IMR-90 (cell line): ENCODE measurements around the gene MCTP1. TPM values are rescaled to one million over a fixed set of nuclear protein-coding genes. Genes with fewer than 3 reads are reported as not detected.

Experiments
- ATAC-seq: fragments of 200-7000 bp; cut with Tn5 transposase; 2 replicates; pipeline ENCODE4 v1.9.1; 2020; ENCODE audit warnings: low read depth, mild to moderate bottlenecking, moderate library complexity
- BruUV-seq: library from RNA; stranded (reverse); fragments of 400-500 nt; replicated peaks from 2 replicates; lab custom pipeline; 2021; lab: Mats Ljungman, UMichigan
- CTCF ChIA-PET: fragments of 300-600 bp; formaldehyde crosslinking; extraction: SDS; loops from one replicate; lab custom pipeline; 2021; ENCODE audit warnings: antibody characterized with exemption; lab: Yijun Ruan, JAX
- POLR2A ChIA-PET: fragments of 300-600 bp; sonication (Branson Sonifier 250); formaldehyde crosslinking; loops from one replicate; lab custom pipeline; 2022; ENCODE audit warnings: antibody characterized with exemption; ENCODE audit not compliant: unreplicated experiment; lab: Charles Lee
- DNase-seq: peaks from one replicate; pipeline ENCODE4 v3.0.0; 2013
- H2AFZ ChIP-seq: replicated peaks from 2 replicates; pipeline ENCODE3; 2013; ENCODE audit warnings: low read length, mild to moderate bottlenecking; ENCODE audit not compliant: poor library complexity
- H2AK5ac ChIP-seq: 2 replicates; pipeline ENCODE4 v1.6.1; 2013; ENCODE audit warnings: low read depth, low read length, inconsistent platforms
- H2AK9ac ChIP-seq: replicated peaks from 2 replicates; pipeline ENCODE3; 2013; ENCODE audit warnings: mild to moderate bottlenecking, low read depth, low read length, moderate library complexity; ENCODE audit not compliant: poor library complexity
- H2BK120ac ChIP-seq: 2 replicates; pipeline ENCODE4 v1.6.1; 2013; ENCODE audit warnings: low read depth, low read length, inconsistent platforms
- H2BK15ac ChIP-seq: 3 replicates; pipeline ENCODE4 v1.6.1; 2013; ENCODE audit warnings: low read depth, low read length, inconsistent platforms
- H2BK20ac ChIP-seq: 2 replicates; pipeline ENCODE4 v1.6.1; 2013; ENCODE audit warnings: low read depth, mild to moderate bottlenecking, inconsistent platforms, low read length, moderate library complexity
- H2BK5ac ChIP-seq: 2 replicates; pipeline ENCODE4 v1.6.1; 2013; ENCODE audit warnings: mild to moderate bottlenecking, low read depth, low read length, inconsistent platforms; ENCODE audit not compliant: poor library complexity, severe bottlenecking
- H3K14ac ChIP-seq: replicated peaks from 2 replicates; pipeline ENCODE4 v1.6.1; 2013; ENCODE audit warnings: low read depth, low read length, inconsistent platforms
- H3K18ac ChIP-seq: 2 replicates; pipeline ENCODE4 v1.6.1; 2013; ENCODE audit warnings: low read depth, low read length, control low read depth
- H3K23ac ChIP-seq: 2 replicates; pipeline ENCODE4 v1.6.1; 2013; ENCODE audit warnings: low read depth, low read length, inconsistent platforms
- H3K27ac ChIP-seq: 2 replicates; pipeline ENCODE4 v1.5.1; 2013; ENCODE audit warnings: mild to moderate bottlenecking, control low read depth, low read length; ENCODE audit not compliant: insufficient read depth
- H3K27me3 ChIP-seq: 2 replicates; pipeline ENCODE4 v1.6.1; 2013; ENCODE audit warnings: low read length; ENCODE audit not compliant: control insufficient read depth, insufficient read depth
- H3K36me3 ChIP-seq: 2 replicates; pipeline ENCODE4 v1.6.1; 2013; ENCODE audit warnings: low read length, mixed read lengths; ENCODE audit not compliant: control insufficient read depth, insufficient read depth
- H3K4ac ChIP-seq: 2 replicates; pipeline ENCODE4 v1.6.1; 2013; ENCODE audit warnings: low read depth, low read length, inconsistent platforms
- H3K4me1 ChIP-seq: 2 replicates; pipeline ENCODE4 v1.6.1; 2013; ENCODE audit warnings: low read length, mixed read lengths; ENCODE audit not compliant: control insufficient read depth, insufficient read depth
- H3K4me2 ChIP-seq: 2 replicates; pipeline ENCODE4 v1.6.1; 2013; ENCODE audit warnings: low read depth, mild to moderate bottlenecking, control low read depth, low read length, moderate library complexity
- H3K4me3 ChIP-seq: 2 replicates; pipeline ENCODE4 v1.5.1; 2013; ENCODE audit warnings: low read depth, mild to moderate bottlenecking, control low read depth, low read length, moderate library complexity; ENCODE audit not compliant: insufficient read depth
- H3K56ac ChIP-seq: 2 replicates; pipeline ENCODE4 v1.6.1; 2013; ENCODE audit warnings: low read length, inconsistent platforms; ENCODE audit not compliant: insufficient read depth; ENCODE audit errors: extremely low read depth
- H3K79me1 ChIP-seq, 2 experiments: 2 replicates each; pipeline ENCODE4 v1.6.1; 2013; ENCODE audit warnings: low read length in 2 of 2, inconsistent platforms in 1 of 2, low read depth in 1 of 2
- H3K9ac ChIP-seq: 2 replicates; pipeline ENCODE4 v1.6.1; 2013; ENCODE audit warnings: low read depth, low read length, control low read depth
- H3K9me1 ChIP-seq: 2 replicates; pipeline ENCODE4 v1.6.1; 2013; ENCODE audit warnings: low read length, inconsistent platforms; ENCODE audit not compliant: insufficient read depth
- H3K9me3 ChIP-seq: 2 replicates; pipeline ENCODE4 v1.6.1; 2013; ENCODE audit warnings: low read length; ENCODE audit not compliant: control insufficient read depth, insufficient read depth
- H4K20me1 ChIP-seq: 2 replicates; pipeline ENCODE4 v1.6.1; 2013; ENCODE audit warnings: low read length, inconsistent platforms; ENCODE audit not compliant: insufficient read depth
- H4K5ac ChIP-seq: 2 replicates; pipeline ENCODE4 v1.6.1; 2013; ENCODE audit warnings: mild to moderate bottlenecking, low read depth, low read length, control low read depth
- H4K8ac ChIP-seq, 2 experiments: 2 replicates each; pipeline ENCODE4 v1.6.1; 2013; ENCODE audit warnings: low read depth in 2 of 2, low read length in 2 of 2, control low read depth in 1 of 2, inconsistent platforms in 1 of 2
- H4K91ac ChIP-seq: 2 replicates; pipeline ENCODE4 v1.6.1; 2013; ENCODE audit warnings: low read depth, low read length, inconsistent platforms; ENCODE audit not compliant: insufficient read depth
- BHLHE40 ChIP-seq: fragments of 150-350 bp; IDR thresholded peaks from 2 replicates; pipeline ENCODE4 v1.6.1; 2016; ENCODE audit warnings: mild to moderate bottlenecking, low read depth, low read length
- CEBPB ChIP-seq: IDR thresholded peaks from 2 replicates; pipeline ENCODE4 v1.6.1; 2012; ENCODE audit warnings: low read depth, low read length, improper control_type of control experiment
- CHD1 ChIP-seq: IDR thresholded peaks from 2 replicates; pipeline ENCODE4 v1.6.1; 2012; ENCODE audit warnings: low read depth, low read length, improper control_type of control experiment
- FOS ChIP-seq: fragments of 150-350 bp; IDR thresholded peaks from 2 replicates; pipeline ENCODE4 v1.6.1; 2016; ENCODE audit warnings: low read depth, low read length
- MAFK ChIP-seq: IDR thresholded peaks from 2 replicates; pipeline ENCODE4 v1.6.1; 2012; ENCODE audit warnings: low read depth, low read length, improper control_type of control experiment
- MAZ ChIP-seq: IDR thresholded peaks from 2 replicates; pipeline ENCODE4 v1.6.1; 2012; ENCODE audit warnings: low read depth, mild to moderate bottlenecking, low read length, improper control_type of control experiment, moderate library complexity, borderline replicate concordance
- MXI1 ChIP-seq: IDR thresholded peaks from 2 replicates; pipeline ENCODE4 v1.6.1; 2012; ENCODE audit warnings: low read depth, mild to moderate bottlenecking, low read length, moderate library complexity, borderline replicate concordance
- NFE2L2 ChIP-seq: fragments of 150-350 bp; IDR thresholded peaks from 2 replicates; pipeline ENCODE4 v1.6.1; 2016; ENCODE audit warnings: low read depth, mild to moderate bottlenecking, low read length
- POLR2A ChIP-seq: IDR thresholded peaks from 2 replicates; pipeline ENCODE4 v1.6.1; 2012; ENCODE audit warnings: mild to moderate bottlenecking, low read depth, low read length
- RAD21 ChIP-seq: IDR thresholded peaks from 2 replicates; pipeline ENCODE4 v1.6.1; 2012; ENCODE audit warnings: low read length, improper control_type of control experiment
- RCOR1 ChIP-seq: IDR thresholded peaks from 2 replicates; pipeline ENCODE4 v1.6.1; 2012; ENCODE audit warnings: mild to moderate bottlenecking, low read length, improper control_type of control experiment; ENCODE audit not compliant: insufficient replicate concordance
- RFX5 ChIP-seq: IDR thresholded peaks from 2 replicates; pipeline ENCODE4 v1.8.0; 2012; ENCODE audit warnings: low read depth, mild to moderate bottlenecking, low read length, moderate library complexity
- SMC3 ChIP-seq: fragments of 150-350 bp; IDR thresholded peaks from 2 replicates; pipeline ENCODE4 v1.6.1; 2016; ENCODE audit warnings: low read depth, mild to moderate bottlenecking, antibody characterized with exemption, low read length, moderate library complexity
- WGBS, 2 experiments: methylation state at CpG; one replicate each; pipeline versions ENCODE4 v1.1.5 to v1.1.7; 2013; ENCODE audit warnings: missing lambda C conversion rate in 2 of 2; ENCODE audit not compliant: insufficient read length in 1 of 2; ENCODE audit errors: extremely low coverage in 2 of 2; 5-methylcytosine and 5-hydroxymethylcytosine counted together
- dilution Hi-C: fragments of 300-500 bp; cut with HindIII; formaldehyde crosslinking; loops from one replicate; pipeline ENCODE4 v1.14.3; 2018; ENCODE audit warnings: low sequenced_read_pairs; ENCODE audit not compliant: unreplicated experiment
- in situ Hi-C: fragments of 300-500 bp; cut with MboI; formaldehyde crosslinking; loops from 3 replicates; pipeline ENCODE4 v1.14.3; 2019; ENCODE audit warnings: low sequenced_read_pairs, inconsistent platforms, mixed read lengths
- intact Hi-C: fragments of 100-400 bp; cut with micrococcal nuclease; formaldehyde crosslinking; loops from 2 replicates; pipeline ENCODE4 v1.10.0; 2022
- polyA plus RNA-seq, 3 experiments: library from polyadenylated mRNA; depleted of rRNA; stranded (reverse); fragments of >200 nt; gene quantifications; 2 replicates each; pipeline ENCODE4 v1.2.3, GENCODE V29; 2012; ENCODE audit warnings: low replicate concordance in 1 of 3
- total RNA-seq: library from RNA; depleted of rRNA; stranded (reverse); fragments of >200 nt; gene quantifications from 2 replicates; pipeline ENCODE4 v1.2.3, GENCODE V29; 2012
- TF ChIP-seq, protein P1 (sequence below): fragments of 150-350 bp; IDR thresholded peaks from 2 replicates; pipeline ENCODE4 v1.6.1; 2017; ENCODE audit warnings: mild to moderate bottlenecking, antibody characterized with exemption, low read length, low read depth
- TF ChIP-seq, protein P2 (sequence below): conservative IDR thresholded peaks from 2 replicates; pipeline ENCODE4 v1.5.1; 2012; ENCODE audit warnings: mild to moderate bottlenecking, low read depth, low read length, improper control_type of control experiment
- TF ChIP-seq, protein P3 (sequence below): fragments of 150-350 bp; IDR thresholded peaks from 2 replicates; pipeline ENCODE4 v1.6.1; 2016; ENCODE audit warnings: low read depth, mild to moderate bottlenecking, low read length, moderate library complexity, borderline replicate concordance

Gene MCTP1
- total and polyA plus RNA-seq, 2 of the 4 experiments (the other 2 are of a cell fraction) = 0.21 TPM; not detected in 1

DNA sequence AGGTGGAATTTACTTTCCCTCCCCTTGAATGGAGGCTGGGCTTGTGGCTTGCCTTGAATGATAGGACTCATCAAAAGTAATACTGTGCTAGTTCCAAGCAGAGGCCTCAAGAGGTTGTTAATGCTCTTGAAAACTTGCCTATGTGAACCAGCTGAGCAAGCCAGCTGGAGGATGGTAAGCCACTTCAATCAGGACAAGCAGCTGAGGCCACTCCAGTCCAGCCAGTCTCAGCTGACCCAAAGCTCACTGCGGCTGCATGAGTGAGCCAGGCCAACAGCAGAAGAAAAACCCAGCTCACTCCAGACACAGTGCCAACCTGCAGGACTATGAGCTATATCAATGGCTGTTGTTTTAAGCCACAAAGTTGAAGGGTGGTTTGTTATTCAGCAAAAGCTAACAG is 182.8 kb downstream of the MCTP1 start:
- no peaks in the 10 kb centered on the region for H3K27me3 ChIP-seq
- CTCF ChIA-PET = interaction anchor here (1.0 kb wide), 1 partner anchor 12 kb away, joined by 3 read pairs; no protein-coding TSS in a partner anchor
- no peak overlapping the region for H3K4me3 ChIP-seq
- TF ChIP-seq CHD1 = no peak
- TF ChIP-seq SMC3 = no peak
- TF ChIP-seq, protein P1, sequence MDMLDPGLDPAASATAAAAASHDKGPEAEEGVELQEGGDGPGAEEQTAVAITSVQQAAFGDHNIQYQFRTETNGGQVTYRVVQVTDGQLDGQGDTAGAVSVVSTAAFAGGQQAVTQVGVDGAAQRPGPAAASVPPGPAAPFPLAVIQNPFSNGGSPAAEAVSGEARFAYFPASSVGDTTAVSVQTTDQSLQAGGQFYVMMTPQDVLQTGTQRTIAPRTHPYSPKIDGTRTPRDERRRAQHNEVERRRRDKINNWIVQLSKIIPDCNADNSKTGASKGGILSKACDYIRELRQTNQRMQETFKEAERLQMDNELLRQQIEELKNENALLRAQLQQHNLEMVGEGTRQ = no peak
- TF ChIP-seq MXI1 = no peak
- no peak for TF ChIP-seq RCOR1
- no peak for TF ChIP-seq RFX5
- no peak for TF ChIP-seq FOS
- TF ChIP-seq MAZ = no peak
- no peak for TF ChIP-seq CEBPB
- TF ChIP-seq, protein P2, sequence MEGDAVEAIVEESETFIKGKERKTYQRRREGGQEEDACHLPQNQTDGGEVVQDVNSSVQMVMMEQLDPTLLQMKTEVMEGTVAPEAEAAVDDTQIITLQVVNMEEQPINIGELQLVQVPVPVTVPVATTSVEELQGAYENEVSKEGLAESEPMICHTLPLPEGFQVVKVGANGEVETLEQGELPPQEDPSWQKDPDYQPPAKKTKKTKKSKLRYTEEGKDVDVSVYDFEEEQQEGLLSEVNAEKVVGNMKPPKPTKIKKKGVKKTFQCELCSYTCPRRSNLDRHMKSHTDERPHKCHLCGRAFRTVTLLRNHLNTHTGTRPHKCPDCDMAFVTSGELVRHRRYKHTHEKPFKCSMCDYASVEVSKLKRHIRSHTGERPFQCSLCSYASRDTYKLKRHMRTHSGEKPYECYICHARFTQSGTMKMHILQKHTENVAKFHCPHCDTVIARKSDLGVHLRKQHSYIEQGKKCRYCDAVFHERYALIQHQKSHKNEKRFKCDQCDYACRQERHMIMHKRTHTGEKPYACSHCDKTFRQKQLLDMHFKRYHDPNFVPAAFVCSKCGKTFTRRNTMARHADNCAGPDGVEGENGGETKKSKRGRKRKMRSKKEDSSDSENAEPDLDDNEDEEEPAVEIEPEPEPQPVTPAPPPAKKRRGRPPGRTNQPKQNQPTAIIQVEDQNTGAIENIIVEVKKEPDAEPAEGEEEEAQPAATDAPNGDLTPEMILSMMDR = no peak
- TF ChIP-seq, protein P3, sequence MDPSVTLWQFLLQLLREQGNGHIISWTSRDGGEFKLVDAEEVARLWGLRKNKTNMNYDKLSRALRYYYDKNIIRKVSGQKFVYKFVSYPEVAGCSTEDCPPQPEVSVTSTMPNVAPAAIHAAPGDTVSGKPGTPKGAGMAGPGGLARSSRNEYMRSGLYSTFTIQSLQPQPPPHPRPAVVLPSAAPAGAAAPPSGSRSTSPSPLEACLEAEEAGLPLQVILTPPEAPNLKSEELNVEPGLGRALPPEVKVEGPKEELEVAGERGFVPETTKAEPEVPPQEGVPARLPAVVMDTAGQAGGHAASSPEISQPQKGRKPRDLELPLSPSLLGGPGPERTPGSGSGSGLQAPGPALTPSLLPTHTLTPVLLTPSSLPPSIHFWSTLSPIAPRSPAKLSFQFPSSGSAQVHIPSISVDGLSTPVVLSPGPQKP = no peak
- no peak for TF ChIP-seq MAFK
- TF ChIP-seq BHLHE40 = no peak
- TF ChIP-seq POLR2A = no peak
- no peak for TF ChIP-seq NFE2L2
- TF ChIP-seq RAD21 = no peak
- intact Hi-C loops (no loop called here), dilution Hi-C loops (no loop called here), in situ Hi-C loops (no loop called here)
- no peaks in the 10 kb centered on the region for H3K9me1 ChIP-seq
- ATAC-seq = no peak
- no peak overlapping the region for H3K14ac ChIP-seq
- no peak overlapping the region for H3K56ac ChIP-seq
- H2AK5ac ChIP-seq = no peak overlapping the region
- no peaks in the 10 kb centered on the region for H3K4me1 ChIP-seq
- no peak for DNase-seq
- 33% methylated on average over 1 of the region's 1 CpG; no CpG with 5 or more reads in 1 of the 2 experiments for WGBS, 2 experiments
- H3K79me1 ChIP-seq = no peaks in the 10 kb centered on the region
- no peak overlapping the region for H2BK5ac ChIP-seq
- H3K18ac ChIP-seq = no peak overlapping the region
- no peak overlapping the region for H4K8ac ChIP-seq
- no peaks in the 10 kb centered on the region for H3K9me3 ChIP-seq
- H3K4me2 ChIP-seq = no peak overlapping the region
- no peak overlapping the region for H3K4ac ChIP-seq
- no peak overlapping the region for H3K27ac ChIP-seq
- no peaks in the 10 kb centered on the region for H4K20me1 ChIP-seq
- H2AK9ac ChIP-seq = no peak overlapping the region
- H4K5ac ChIP-seq = no peak overlapping the region
- BruUV-seq = no TSS peak
- POLR2A ChIA-PET = no interaction called here
- no peak overlapping the region for H3K23ac ChIP-seq
- H4K91ac ChIP-seq = no peak overlapping the region
- H3K36me3 ChIP-seq = no peaks in the 10 kb centered on the region
- no peak overlapping the region for H2AFZ ChIP-seq
- H2BK15ac ChIP-seq = no peak overlapping the region
- no peak overlapping the region for H2BK120ac ChIP-seq
- H2BK20ac ChIP-seq = no peak overlapping the region
- H3K9ac ChIP-seq = no peak overlapping the region
